HEK293 (cell line): ENCODE data around the gene TGFB2.

ENCODE experiments used
- CTCF ChIA-PET: fragments of 350-600 bp; formaldehyde crosslinking; extraction: SDS; loops from one replicate; lab custom pipeline; 2021; ENCODE audit warnings: antibody characterized with exemption; lab: Yijun Ruan, JAX
- POLR2A ChIA-PET: fragments of 300-600 bp; formaldehyde crosslinking; extraction: SDS; loops from one replicate; lab custom pipeline; 2020; ENCODE audit warnings: antibody characterized with exemption, inconsistent platforms; lab: Yijun Ruan, JAX
- H3K27ac ChIP-seq: fragments of 200-500 bp; sonication (Bioruptor generic); 2 replicates; pipeline ENCODE4 v1.5.1; 2014; ENCODE audit warnings: low read depth, low read length, control low read depth, inconsistent platforms; ENCODE audit errors: extremely low read depth
- H3K36me3 ChIP-seq, 2 experiments: fragments of 200-500 bp in 1 of 2; sonication (Bioruptor generic) in 1 of 2; 1 replicate in 1 of 2; 2 replicates in 1 of 2; pipeline ENCODE4 v1.5.1; 2014 to 2017; ENCODE audit warnings: inconsistent platforms in 2 of 2, low read length in 2 of 2; ENCODE audit not compliant: control insufficient read depth in 2 of 2, insufficient read depth in 1 of 2
- H3K4me1 ChIP-seq: fragments of 200-500 bp; sonication (Bioruptor generic); 2 replicates; pipeline ENCODE4 v1.5.1; 2014; ENCODE audit warnings: mild to moderate bottlenecking, low read length, inconsistent platforms; ENCODE audit not compliant: control insufficient read depth, insufficient read depth
- H3K4me3 ChIP-seq: 2 replicates; pipeline ENCODE4 v1.5.1; 2011; ENCODE audit warnings: low read depth, mild to moderate bottlenecking, control low read depth, low read length, moderate library complexity
- H3K9me3 ChIP-seq: fragments of 200-500 bp; sonication (Bioruptor generic); 2 replicates; pipeline ENCODE4 v1.5.1; 2014; ENCODE audit warnings: low read depth, low read length, inconsistent platforms; ENCODE audit not compliant: control insufficient read depth, insufficient read depth
- GLIS2 ChIP-seq: fragments of 450-650 bp; formaldehyde crosslinking; IDR thresholded peaks from 2 replicates; pipeline ENCODE4 v1.5.1; 2016; ENCODE audit warnings: missing biosample characterization, missing genetic modification characterization
- HOXC10 ChIP-seq: sonication (generic); formaldehyde crosslinking; IDR thresholded peaks from 2 replicates; pipeline ENCODE4 v1.8.1; 2023; ENCODE audit warnings: mild to moderate bottlenecking, missing genetic modification reagents
- IKZF3 ChIP-seq: fragments of 450-650 bp; IDR thresholded peaks from 2 replicates; pipeline ENCODE4 v1.5.0; 2018; ENCODE audit warnings: missing biosample characterization, mild to moderate bottlenecking, missing genetic modification characterization, moderate library complexity
- PRDM6 ChIP-seq: fragments of 450-650 bp; formaldehyde crosslinking; IDR thresholded peaks from 2 replicates; pipeline ENCODE4 v1.5.1; 2017; ENCODE audit warnings: missing biosample characterization, missing genetic modification characterization
- ZNF121 ChIP-seq: fragments of 450-650 bp; formaldehyde crosslinking; IDR thresholded peaks from 2 replicates; pipeline ENCODE4 v1.5.1; 2016; ENCODE audit warnings: missing biosample characterization, missing genetic modification characterization
- ZNF148 ChIP-seq: fragments of 450-650 bp; formaldehyde crosslinking; IDR thresholded peaks from 2 replicates; pipeline ENCODE4 v1.5.0; 2017; ENCODE audit warnings: missing biosample characterization, missing genetic modification characterization, borderline replicate concordance
- ZNF23 ChIP-seq: fragments of 450-650 bp; formaldehyde crosslinking; IDR thresholded peaks from 2 replicates; pipeline ENCODE4 v1.5.1; 2016; ENCODE audit warnings: missing biosample characterization, missing genetic modification characterization, borderline replicate concordance
- ZNF248 ChIP-seq: fragments of 450-650 bp; formaldehyde crosslinking; IDR thresholded peaks from 2 replicates; pipeline ENCODE4 v1.5.1; 2017; ENCODE audit warnings: missing biosample characterization, missing genetic modification characterization
- ZNF274 ChIP-seq, 2 experiments: fragments of 200-500 bp in 1 of 2; fragments of 450-650 bp in 1 of 2; sonication (Bioruptor generic) in 1 of 2; formaldehyde crosslinking in 1 of 2; IDR thresholded peaks; 2 replicates each; pipeline versions ENCODE4 v1.5.1 to v1.6.1; 2014 to 2016; ENCODE audit warnings: borderline replicate concordance in 1 of 2, inconsistent platforms in 1 of 2, low read length in 1 of 2, missing biosample characterization in 1 of 2, missing genetic modification characterization in 1 of 2
- ZNF354C ChIP-seq: fragments of 450-650 bp; formaldehyde crosslinking; IDR thresholded peaks from 2 replicates; pipeline ENCODE4 v1.5.1; 2016; ENCODE audit warnings: missing biosample characterization, missing genetic modification characterization, low read depth, borderline replicate concordance
- ZNF366 ChIP-seq: fragments of 450-650 bp; formaldehyde crosslinking; conservative IDR thresholded peaks from 2 replicates; pipeline ENCODE4 v1.5.1; 2016; ENCODE audit warnings: missing biosample characterization, missing genetic modification characterization
- ZNF416 ChIP-seq: fragments of 450-650 bp; formaldehyde crosslinking; IDR thresholded peaks from 2 replicates; pipeline ENCODE4 v1.5.1; 2016; ENCODE audit warnings: missing biosample characterization, missing genetic modification characterization
- ZNF426 ChIP-seq: fragments of 450-650 bp; formaldehyde crosslinking; IDR thresholded peaks from 2 replicates; pipeline ENCODE4 v1.5.1; 2017; ENCODE audit warnings: missing biosample characterization, missing genetic modification characterization, mild to moderate bottlenecking, inconsistent platforms, moderate library complexity
- ZNF521 ChIP-seq: fragments of 450-650 bp; formaldehyde crosslinking; IDR thresholded peaks from 2 replicates; pipeline ENCODE4 v1.5.1; 2017; ENCODE audit warnings: missing biosample characterization, mild to moderate bottlenecking, missing genetic modification characterization
- ZNF585B ChIP-seq: fragments of 450-650 bp; formaldehyde crosslinking; IDR thresholded peaks from 2 replicates; pipeline ENCODE4 v1.5.1; 2016; ENCODE audit warnings: missing biosample characterization, missing genetic modification characterization
- ZNF596 ChIP-seq: fragments of 450-650 bp; IDR thresholded peaks from 2 replicates; pipeline ENCODE4 v1.5.0; 2018; ENCODE audit warnings: missing biosample characterization, mild to moderate bottlenecking, missing genetic modification characterization, moderate library complexity
- ZNF639 ChIP-seq: fragments of 450-650 bp; formaldehyde crosslinking; IDR thresholded peaks from 2 replicates; pipeline ENCODE4 v1.5.1; 2016; ENCODE audit warnings: missing biosample characterization, missing genetic modification characterization
- ZNF664 ChIP-seq: fragments of 450-650 bp; formaldehyde crosslinking; IDR thresholded peaks from 2 replicates; pipeline ENCODE4 v1.5.1; 2016; ENCODE audit warnings: missing biosample characterization, missing genetic modification characterization
- ZNF777 ChIP-seq: fragments of 450-650 bp; formaldehyde crosslinking; IDR thresholded peaks from 2 replicates; pipeline ENCODE4 v1.5.1; 2017; ENCODE audit warnings: missing biosample characterization, missing genetic modification characterization, borderline replicate concordance
- ZNF792 ChIP-seq: fragments of 450-650 bp; formaldehyde crosslinking; IDR thresholded peaks from 2 replicates; pipeline ENCODE4 v1.5.1; 2016; ENCODE audit warnings: missing biosample characterization, missing genetic modification characterization
- ZNF843 ChIP-seq: fragments of 450-650 bp; formaldehyde crosslinking; IDR thresholded peaks from 2 replicates; pipeline ENCODE4 v1.5.1; 2016; ENCODE audit warnings: missing biosample characterization, missing genetic modification characterization
- ZSCAN5A ChIP-seq: fragments of 450-650 bp; formaldehyde crosslinking; IDR thresholded peaks from 2 replicates; pipeline ENCODE4 v1.5.1; 2016; ENCODE audit warnings: missing biosample characterization, missing genetic modification characterization

TGFB2 gene

GRCh38 chr1:218482683-218483082, 137.5 kb downstream of the TGFB2 start (continued):
- TF ChIP-seq ZNF585B (tag by site-specific recombination) = no peak
- TF ChIP-seq ZNF248 (tag by site-specific recombination) = no peak
- no peak for TF ChIP-seq ZNF416

GRCh38 chr1:218485241-218485928, 140.2 kb downstream of the TGFB2 start:
- no peaks in the 10 kb centered on the region for H3K4me1 ChIP-seq
- CTCF ChIA-PET = interaction anchor here (0.6 to 2.1 kb wide), 3 partner anchors 105 to 396 kb away, joined by 3 to 6 read pairs (median 4); partner anchors contain the start of gene TGFB2
- POLR2A ChIA-PET = interaction anchor here (1.5 kb wide), 1 partner anchor 10 kb away, joined by 3 read pairs; no protein-coding TSS in a partner anchor
- no peaks in the 10 kb centered on the region for H3K9me3 ChIP-seq
- H3K36me3 ChIP-seq = no peaks in the 10 kb centered on the region
- no peak overlapping the region for H3K27ac ChIP-seq
- TF ChIP-seq ZNF354C (tag by site-specific recombination) = no peak
- no peak for TF ChIP-seq ZNF148 (tag by site-specific recombination)
- no peak for TF ChIP-seq ZNF23 (tag by site-specific recombination)
- TF ChIP-seq ZNF777 = no peak
- no peak for TF ChIP-seq ZNF366 (tag by site-specific recombination)
- no peak for TF ChIP-seq ZNF792 (tag by site-specific recombination)
- TF ChIP-seq ZNF521 = no peak
- TF ChIP-seq PRDM6 (tag by site-specific recombination) = no peak
- TF ChIP-seq ZNF843 (tag by site-specific recombination) = no peak
- TF ChIP-seq ZNF248 (tag by site-specific recombination) = no peak
- TF ChIP-seq ZNF639 (tag by site-specific recombination) = no peak
- no peak for TF ChIP-seq ZNF664
- no peak for TF ChIP-seq IKZF3 (tag by site-specific recombination)
- TF ChIP-seq ZSCAN5A (tag by site-specific recombination) = no peak
- TF ChIP-seq ZNF121 (tag by site-specific recombination) = no peak
- no peak for TF ChIP-seq GLIS2 (tag by site-specific recombination)
- TF ChIP-seq ZNF274 (IDR thresholded peaks at IDR 0.05; ENCODE audit: low read length) = no peak
- no peak for TF ChIP-seq ZNF274 (tag by site-specific recombination; IDR thresholded peaks at IDR 0.05; ENCODE audit: borderline replicate concordance)
- TF ChIP-seq ZNF426 = no peak
- no peak for TF ChIP-seq ZNF596 (tag by site-specific recombination)
- no peak for TF ChIP-seq HOXC10
- no peak overlapping the region for H3K4me3 ChIP-seq
